ENCODE measurements around the gene BMPER.

DNA sequence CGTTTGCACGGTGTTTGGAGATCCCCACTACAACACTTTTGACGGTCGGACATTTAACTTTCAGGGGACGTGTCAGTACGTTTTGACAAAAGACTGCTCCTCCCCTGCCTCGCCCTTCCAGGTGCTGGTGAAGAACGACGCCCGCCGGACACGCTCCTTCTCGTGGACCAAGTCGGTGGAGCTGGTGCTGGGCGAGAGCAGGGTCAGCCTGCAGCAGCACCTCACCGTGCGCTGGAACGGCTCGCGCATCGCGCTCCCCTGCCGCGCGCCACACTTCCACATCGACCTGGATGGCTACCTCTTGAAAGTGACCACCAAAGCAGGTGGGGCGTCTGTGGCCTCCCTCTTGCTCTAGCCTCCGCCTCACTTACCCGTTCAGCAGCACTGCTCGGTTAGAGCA lies 173.5 kb downstream of the BMPER start:
- no peak for TF ChIP-seq POLR2A (IDR thresholded peaks at IDR 0.05)
- TF ChIP-seq, protein P1, sequence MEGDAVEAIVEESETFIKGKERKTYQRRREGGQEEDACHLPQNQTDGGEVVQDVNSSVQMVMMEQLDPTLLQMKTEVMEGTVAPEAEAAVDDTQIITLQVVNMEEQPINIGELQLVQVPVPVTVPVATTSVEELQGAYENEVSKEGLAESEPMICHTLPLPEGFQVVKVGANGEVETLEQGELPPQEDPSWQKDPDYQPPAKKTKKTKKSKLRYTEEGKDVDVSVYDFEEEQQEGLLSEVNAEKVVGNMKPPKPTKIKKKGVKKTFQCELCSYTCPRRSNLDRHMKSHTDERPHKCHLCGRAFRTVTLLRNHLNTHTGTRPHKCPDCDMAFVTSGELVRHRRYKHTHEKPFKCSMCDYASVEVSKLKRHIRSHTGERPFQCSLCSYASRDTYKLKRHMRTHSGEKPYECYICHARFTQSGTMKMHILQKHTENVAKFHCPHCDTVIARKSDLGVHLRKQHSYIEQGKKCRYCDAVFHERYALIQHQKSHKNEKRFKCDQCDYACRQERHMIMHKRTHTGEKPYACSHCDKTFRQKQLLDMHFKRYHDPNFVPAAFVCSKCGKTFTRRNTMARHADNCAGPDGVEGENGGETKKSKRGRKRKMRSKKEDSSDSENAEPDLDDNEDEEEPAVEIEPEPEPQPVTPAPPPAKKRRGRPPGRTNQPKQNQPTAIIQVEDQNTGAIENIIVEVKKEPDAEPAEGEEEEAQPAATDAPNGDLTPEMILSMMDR (IDR thresholded peaks at IDR 0.05): no peak
